Dendritic cell treated with granulocyte-macrophage colony-stimulating factor and Interleukin-4, amounts not matched to agents 40 ng/mL and 50 ng/mL, for 4 days (primary cell): Measurements from ENCODE around the gene MAPRE2.

Experiments
- H3K27ac Mint-ChIP-seq: one replicate; pipeline ENCODE4 v1.8.0; 2022; ENCODE audit warnings: mild to moderate bottlenecking, mixed read lengths
- H3K27me3 Mint-ChIP-seq: one replicate; pipeline ENCODE4 v1.8.0; 2022; ENCODE audit warnings: mild to moderate bottlenecking, mixed read lengths
- H3K36me3 Mint-ChIP-seq: one replicate; pipeline ENCODE4 v1.8.0; 2022; ENCODE audit warnings: low read depth, mixed read lengths
- H3K4me1 Mint-ChIP-seq: one replicate; pipeline ENCODE4 v1.8.0; 2022; ENCODE audit warnings: low read depth, mixed read lengths
- H3K4me3 Mint-ChIP-seq: one replicate; pipeline ENCODE4 v1.8.0; 2022; ENCODE audit warnings: mild to moderate bottlenecking, moderate library complexity, mixed read lengths
- H3K9me3 Mint-ChIP-seq: one replicate; pipeline ENCODE4 v1.8.0; 2022; ENCODE audit warnings: mixed read lengths
- intact Hi-C: fragments of 100-400 bp; cut with micrococcal nuclease; formaldehyde crosslinking; loops from one replicate; pipeline ENCODE4 v1.15.0; 2022

MAPRE2 gene

DNA sequence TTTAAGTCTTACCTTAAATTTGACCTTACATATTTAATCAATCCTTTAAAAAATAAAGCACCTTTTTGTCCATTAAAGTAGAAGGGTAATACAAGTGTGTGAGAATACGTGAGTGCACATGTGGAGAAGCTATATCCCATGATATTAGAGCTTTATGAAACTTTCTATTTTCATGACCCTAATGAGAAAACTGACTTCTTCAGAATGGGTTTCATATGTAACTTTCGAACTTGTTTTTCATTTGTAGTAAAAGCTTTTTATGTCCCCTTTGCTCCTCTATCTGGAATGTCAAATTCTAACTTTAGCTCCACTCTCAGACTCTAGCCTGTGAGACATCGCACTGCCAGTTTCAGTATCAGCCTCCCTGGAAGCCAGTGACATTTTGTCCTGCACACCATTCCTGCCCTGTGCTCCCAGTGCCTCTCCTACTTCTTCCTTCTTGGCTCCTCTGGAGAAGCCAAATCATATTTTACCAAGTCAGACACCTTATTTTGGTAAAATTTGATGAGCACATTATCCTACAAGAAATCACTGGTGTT lies 42.0 kb downstream of the MAPRE2 start:
- intact Hi-C loops = no loop called here
- H3K4me1 Mint-ChIP-seq = no peaks in the 10 kb centered on the region
- no peak overlapping the region for H3K27ac Mint-ChIP-seq
- H3K27me3 Mint-ChIP-seq = no peaks in the 10 kb centered on the region
- peaks cover 5% of the 10 kb centered on the region for H3K36me3 Mint-ChIP-seq
- H3K4me3 Mint-ChIP-seq = no peak overlapping the region
- H3K9me3 Mint-ChIP-seq = no peaks in the 10 kb centered on the region

GRCh38 chr18:35084494-35085449 lies 43.6 kb downstream of the MAPRE2 start:
- no peaks in the 10 kb centered on the region for H3K9me3 Mint-ChIP-seq
- H3K27me3 Mint-ChIP-seq = no peaks in the 10 kb centered on the region
- no peaks in the 10 kb centered on the region for H3K4me1 Mint-ChIP-seq
- H3K36me3 Mint-ChIP-seq = no peaks in the 10 kb centered on the region
- no peak overlapping the region for H3K27ac Mint-ChIP-seq
- intact Hi-C loops = no loop called here
- H3K4me3 Mint-ChIP-seq = no peak overlapping the region

DNA sequence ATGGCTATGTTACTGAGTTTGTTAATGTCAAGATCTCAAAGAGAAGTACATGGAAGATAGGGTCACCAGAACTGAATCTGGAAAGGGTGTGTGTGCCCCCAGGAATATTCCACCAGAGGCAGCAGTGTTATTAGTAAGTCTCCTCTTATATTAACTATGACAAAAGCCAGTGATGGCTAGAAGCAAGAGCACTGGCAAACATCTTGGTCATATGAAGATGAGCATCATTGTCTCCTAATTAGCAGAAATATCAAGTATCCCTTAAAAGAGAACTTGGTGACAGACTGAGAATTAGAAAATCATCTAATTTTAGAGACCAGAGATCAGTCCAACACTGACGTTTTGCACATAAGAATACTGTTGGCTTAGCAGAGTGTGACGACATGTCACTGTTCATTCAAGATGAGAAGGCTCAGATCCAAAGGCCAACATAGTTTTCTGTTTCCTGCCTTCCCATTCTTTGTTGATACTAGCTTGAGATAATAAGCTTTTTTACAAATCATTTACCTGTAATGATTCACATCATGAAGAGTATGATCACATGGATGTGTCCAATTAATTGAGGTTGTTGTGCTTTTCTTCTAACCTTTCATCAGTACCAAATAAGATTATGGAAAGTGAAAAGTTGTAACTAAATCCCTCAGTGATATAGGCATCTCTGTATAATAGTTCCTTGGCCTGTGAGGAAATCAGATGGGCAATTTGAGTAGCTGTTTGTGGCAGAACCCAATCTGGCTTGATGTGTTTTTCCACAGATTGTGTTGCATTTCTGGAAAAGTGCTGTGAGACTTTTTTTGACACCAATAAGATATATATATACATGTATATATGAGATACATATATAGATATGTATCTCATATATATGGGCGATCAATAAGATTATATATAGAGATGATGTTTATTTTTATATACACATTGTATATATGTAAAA lies 44.5 kb downstream of the MAPRE2 start:
- H3K27ac Mint-ChIP-seq = no peak overlapping the region
- no peaks in the 10 kb centered on the region for H3K27me3 Mint-ChIP-seq
- intact Hi-C loops = no loop called here
- no peaks in the 10 kb centered on the region for H3K9me3 Mint-ChIP-seq
- H3K4me3 Mint-ChIP-seq = no peak overlapping the region
- H3K4me1 Mint-ChIP-seq = no peaks in the 10 kb centered on the region
- no peaks in the 10 kb centered on the region for H3K36me3 Mint-ChIP-seq

- no peaks in the 10 kb centered on the region for H3K27me3 Mint-ChIP-seq
- H3K4me3 Mint-ChIP-seq = no peak overlapping the region
- intact Hi-C loops = no loop called here
- H3K4me1 Mint-ChIP-seq = no peaks in the 10 kb centered on the region
- no peaks in the 10 kb centered on the region for H3K36me3 Mint-ChIP-seq
- H3K9me3 Mint-ChIP-seq = no peaks in the 10 kb centered on the region
- no peak overlapping the region for H3K27ac Mint-ChIP-seq
These were observed 45.5 kb downstream of the MAPRE2 start for GRCh38 chr18:35086704-35087103.

- intact Hi-C loops = no loop called here
- Mint-ChIP-seq H3K4me1 (no peaks in the 10 kb centered on the region), H3K36me3 (no peaks in the 10 kb centered on the region), H3K9me3 (no peaks in the 10 kb centered on the region), H3K27me3 (no peaks in the 10 kb centered on the region), H3K4me3 (no peak overlapping the region), H3K27ac (no peak overlapping the region)
These were observed 46.5 kb downstream of the MAPRE2 start for GRCh38 chr18:35087726-35088125.

DNA sequence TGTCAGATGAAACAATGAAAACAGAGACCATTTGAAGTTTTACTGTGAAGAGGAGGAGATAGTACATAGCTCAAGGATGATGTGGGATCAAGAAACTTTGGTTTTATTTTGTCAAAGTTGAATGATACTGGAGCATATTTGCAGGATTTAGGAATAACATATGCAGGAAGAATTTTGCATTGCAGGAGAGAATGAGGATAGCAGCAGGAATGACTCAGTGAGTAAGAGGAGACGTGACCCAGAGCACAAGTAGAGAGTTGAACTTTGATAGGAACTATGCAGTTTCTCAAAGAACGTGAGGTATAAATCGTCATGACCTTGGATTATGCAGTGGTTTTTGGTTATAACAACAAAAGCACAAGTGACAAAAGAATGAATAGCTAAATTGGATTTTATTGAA lies 47.7 kb downstream of the MAPRE2 start:
- Mint-ChIP-seq H3K27me3 (no peaks in the 10 kb centered on the region), H3K27ac (no peak overlapping the region), H3K9me3 (no peaks in the 10 kb centered on the region), H3K4me3 (no peak overlapping the region), H3K36me3 (no peaks in the 10 kb centered on the region), H3K4me1 (no peaks in the 10 kb centered on the region)
- intact Hi-C loops = no loop called here

DNA sequence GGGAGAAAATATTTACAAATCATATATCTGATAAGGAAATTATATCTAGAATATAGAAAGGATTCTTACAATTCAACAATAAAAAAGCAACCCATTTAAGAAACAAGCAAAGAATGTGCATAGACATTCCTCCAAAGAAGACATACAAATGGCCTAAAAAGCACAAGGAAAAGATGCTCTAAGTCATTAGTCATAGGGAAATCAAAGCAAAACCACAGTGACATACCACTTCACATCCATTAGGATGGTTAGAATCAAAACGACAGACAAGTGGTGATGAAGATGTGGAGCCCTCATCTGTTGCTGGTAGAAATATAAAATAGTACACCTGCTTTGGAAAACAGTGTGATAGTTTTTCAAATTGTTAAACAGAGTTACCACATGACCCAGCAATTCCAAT lies 48.2 kb downstream of the MAPRE2 start:
- intact Hi-C loops = no loop called here
- H3K4me3 Mint-ChIP-seq = no peak overlapping the region
- H3K9me3 Mint-ChIP-seq = no peaks in the 10 kb centered on the region
- no peaks in the 10 kb centered on the region for H3K4me1 Mint-ChIP-seq
- H3K27me3 Mint-ChIP-seq = no peaks in the 10 kb centered on the region
- no peaks in the 10 kb centered on the region for H3K36me3 Mint-ChIP-seq
- H3K27ac Mint-ChIP-seq = no peak overlapping the region

GRCh38 chr18:35089891-35090550 lies 48.8 kb downstream of the MAPRE2 start:
- Mint-ChIP-seq H3K9me3 (no peaks in the 10 kb centered on the region), H3K4me3 (no peak overlapping the region), H3K27me3 (no peaks in the 10 kb centered on the region), H3K36me3 (no peaks in the 10 kb centered on the region), H3K27ac (no peak overlapping the region), H3K4me1 (no peaks in the 10 kb centered on the region)
- intact Hi-C loops = no loop called here

DNA sequence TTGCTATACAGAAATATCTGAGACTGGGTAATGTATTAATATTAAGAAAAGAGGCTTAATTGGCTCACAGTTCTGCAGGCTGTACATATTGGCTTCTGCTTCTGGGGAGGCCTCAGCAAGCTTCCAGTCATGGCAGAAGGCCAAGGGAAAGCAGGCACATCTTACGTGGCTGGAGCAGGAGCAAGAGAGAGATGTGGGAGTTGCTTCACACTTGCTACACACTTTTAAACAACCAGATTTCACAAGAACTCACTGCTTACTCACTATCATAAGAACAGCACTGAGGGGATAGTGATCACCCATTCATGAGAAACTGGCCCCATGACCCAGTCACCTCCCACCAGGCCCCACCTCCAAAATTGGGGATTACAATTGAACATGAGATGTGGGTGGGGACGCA lies 50.6 kb downstream of the MAPRE2 start:
- Mint-ChIP-seq H3K27ac (no peak overlapping the region), H3K36me3 (no peaks in the 10 kb centered on the region)

DNA sequence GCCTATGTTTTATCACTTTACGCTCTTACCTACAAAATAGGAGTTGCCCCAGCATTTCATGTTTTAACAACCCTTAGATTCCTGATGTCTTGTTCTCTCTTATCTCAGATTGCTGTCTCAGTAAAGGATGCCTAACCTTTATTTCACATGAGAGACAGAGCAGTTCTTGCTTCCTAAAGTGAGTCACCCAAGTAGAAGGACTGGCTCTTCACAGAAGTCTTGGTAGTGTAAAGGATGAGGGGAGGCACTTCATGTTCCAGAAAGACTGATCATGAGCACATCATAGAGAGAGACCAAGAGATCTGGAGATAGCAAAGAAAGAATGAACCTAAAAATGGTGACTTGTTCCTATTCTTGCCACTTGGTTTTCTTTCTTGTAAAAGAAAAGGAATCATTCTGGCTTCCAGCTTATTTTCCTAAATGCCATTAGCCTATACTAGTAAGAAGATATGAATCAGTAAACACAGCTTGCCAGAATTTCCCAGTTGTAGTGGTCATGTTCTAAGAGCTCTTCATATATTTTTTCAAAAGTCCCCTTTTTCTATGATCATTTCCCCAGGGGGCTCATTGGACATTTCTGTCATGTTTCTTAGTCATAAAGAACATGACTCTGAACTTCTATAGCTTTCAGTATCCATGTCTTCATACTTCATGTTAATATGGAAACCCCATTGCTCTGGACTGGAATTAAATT lies 54.9 kb downstream of the MAPRE2 start:
- Mint-ChIP-seq H3K4me3 (no peak overlapping the region), H3K9me3 (no peaks in the 10 kb centered on the region), H3K27ac (no peak overlapping the region), H3K27me3 (no peaks in the 10 kb centered on the region), H3K36me3 (peaks cover 6% of the 10 kb centered on the region), H3K4me1 (no peaks in the 10 kb centered on the region)
- intact Hi-C loops = no loop called here

More for the DNA sequence above, 50.6 kb downstream of the MAPRE2 start:
- no peaks in the 10 kb centered on the region for H3K4me1 Mint-ChIP-seq
- intact Hi-C loops = no loop called here
- no peaks in the 10 kb centered on the region for H3K9me3 Mint-ChIP-seq
- H3K27me3 Mint-ChIP-seq = no peaks in the 10 kb centered on the region
- no peak overlapping the region for H3K4me3 Mint-ChIP-seq

DNA sequence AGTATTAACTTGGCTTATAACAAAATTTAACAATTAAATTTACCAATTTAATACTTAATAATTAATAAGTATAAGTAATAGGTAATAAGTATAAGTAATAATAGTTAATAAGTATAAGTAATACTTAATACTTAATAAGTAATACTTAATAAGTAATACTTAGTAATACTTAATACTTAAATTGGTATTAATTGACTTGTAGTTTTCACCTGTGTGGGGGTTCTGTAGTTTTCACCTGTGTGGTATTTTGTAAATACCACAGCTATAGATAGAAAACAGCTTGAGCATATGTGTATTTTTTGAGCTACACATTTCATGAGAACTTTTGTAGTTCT lies 55.4 kb downstream of the MAPRE2 start:
- H3K27ac Mint-ChIP-seq = no peak overlapping the region
- peaks cover 7% of the 10 kb centered on the region for H3K36me3 Mint-ChIP-seq
- H3K27me3 Mint-ChIP-seq = no peaks in the 10 kb centered on the region
- H3K4me3 Mint-ChIP-seq = no peak overlapping the region
- no peaks in the 10 kb centered on the region for H3K9me3 Mint-ChIP-seq
- intact Hi-C loops = no loop called here
- H3K4me1 Mint-ChIP-seq = no peaks in the 10 kb centered on the region

GRCh38 chr18:35097195-35097594 lies 56.0 kb downstream of the MAPRE2 start:
- Mint-ChIP-seq H3K27ac (no peak overlapping the region), H3K36me3 (peaks cover 12% of the 10 kb centered on the region), H3K9me3 (no peaks in the 10 kb centered on the region), H3K27me3 (no peaks in the 10 kb centered on the region), H3K4me1 (no peaks in the 10 kb centered on the region), H3K4me3 (no peak overlapping the region)
- intact Hi-C loops = no loop called here

- peaks cover 15% of the 10 kb centered on the region for H3K36me3 Mint-ChIP-seq
- no peaks in the 10 kb centered on the region for H3K9me3 Mint-ChIP-seq
- H3K27me3 Mint-ChIP-seq = no peaks in the 10 kb centered on the region
- no peak overlapping the region for H3K4me3 Mint-ChIP-seq
- H3K4me1 Mint-ChIP-seq = no peaks in the 10 kb centered on the region
- intact Hi-C loops = no loop called here
- H3K27ac Mint-ChIP-seq = no peak overlapping the region
These were observed 56.5 kb downstream of the MAPRE2 start for GRCh38 chr18:35097763-35098162.
